Activated CD8-positive, alpha-beta memory T cell treated with anti-CD3 and anti-CD28 coated beads for 36 hours (primary cell): ENCODE measurements around the gene ZNF584. TPM values are rescaled to one million over a fixed set of nuclear protein-coding genes. Genes with fewer than 3 reads are reported as not detected.

Experiments
- CTCF ChIA-PET: fragments of 350-600 bp; sonication (Branson Sonifier 250); formaldehyde crosslinking; loops from one replicate; lab custom pipeline; 2021; ENCODE audit warnings: antibody characterized with exemption; lab: Charles Lee
- POLR2A ChIA-PET: fragments of 350-600 bp; sonication (Branson Sonifier 250); formaldehyde crosslinking; loops from one replicate; lab custom pipeline; 2021; ENCODE audit warnings: antibody characterized with exemption; lab: Charles Lee
- total RNA-seq, 2 experiments: library from RNA; stranded (reverse); gene quantifications; one replicate each; pipeline ENCODE4 v1.2.3, GENCODE V29; 2021

Gene ZNF584
- total RNA-seq, 2 experiments from 2014 or later: 20.1 to 20.7 TPM

DNA sequence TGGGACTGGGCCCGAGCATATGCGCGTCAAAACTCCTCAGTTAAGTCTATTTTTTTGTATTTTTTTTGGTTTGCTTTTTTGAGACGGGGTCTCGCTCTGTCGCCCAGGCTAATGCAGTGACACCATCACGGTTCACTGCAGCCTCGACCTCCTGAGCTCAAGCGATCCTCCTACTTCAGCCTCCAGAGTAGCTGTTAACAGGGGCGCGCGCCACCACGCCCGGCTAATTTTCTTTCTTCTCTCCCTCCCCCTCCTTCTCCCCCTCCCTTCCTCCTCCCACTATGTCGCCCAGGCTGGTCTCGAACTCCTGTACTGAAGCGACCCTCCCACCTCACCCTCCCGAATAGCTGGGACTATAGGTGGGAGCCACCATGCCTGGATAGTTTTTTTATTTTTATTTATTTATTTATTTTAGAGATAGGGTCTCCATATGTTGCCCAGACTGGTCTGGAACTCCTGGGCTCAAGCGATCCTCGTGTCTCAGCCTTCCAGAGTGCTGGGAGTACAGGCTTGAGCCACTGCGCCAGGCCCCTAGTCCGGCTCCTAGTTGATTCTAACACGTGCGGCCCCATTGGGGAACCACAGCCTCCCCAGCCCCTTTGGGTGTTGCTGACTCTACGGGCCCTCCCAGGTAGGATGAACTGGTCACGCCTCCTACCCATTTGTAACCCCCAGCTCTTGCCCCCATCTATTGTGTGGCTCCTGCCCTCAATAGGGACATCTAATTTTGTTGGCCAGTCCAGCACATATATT, 26.8 kb upstream of the ZNF584 start:
- CTCF ChIA-PET: interaction anchor here (1.1 to 1.5 kb wide), 2 partner anchors 35 to 138 kb away, joined by 3 to 7 read pairs; partner anchors contain the start of gene ZBTB45

DNA sequence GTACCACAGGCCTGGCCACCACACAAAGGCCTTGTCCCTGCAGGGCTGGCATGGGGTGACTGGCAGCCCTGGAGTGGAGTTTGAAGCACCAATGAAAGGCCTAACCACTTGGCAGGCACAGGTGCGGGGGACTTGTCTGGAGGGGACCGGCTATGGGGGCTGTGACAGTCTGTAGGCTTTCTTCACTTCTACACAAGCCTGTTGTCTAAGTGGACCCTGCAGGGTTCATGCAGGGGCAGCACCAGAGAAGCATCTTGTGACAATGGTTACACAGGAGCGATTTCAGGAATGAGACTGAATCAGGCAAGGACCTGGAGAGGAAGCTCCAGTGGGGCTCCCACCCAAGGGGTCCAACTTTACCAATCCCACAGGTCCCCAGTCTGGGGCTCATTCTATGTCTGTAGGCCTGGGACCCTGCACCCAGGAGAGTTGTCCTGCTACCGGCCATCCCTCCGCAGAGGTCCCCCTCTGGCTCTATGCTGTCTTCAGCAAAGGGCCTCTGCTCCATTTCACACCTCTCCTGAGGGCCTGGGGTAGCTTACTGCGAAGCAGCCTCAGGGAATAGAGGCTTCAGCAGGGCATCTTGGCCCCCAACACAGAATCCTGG, 25.3 kb upstream of the ZNF584 start:
- POLR2A ChIA-PET: no interaction called here
- CTCF ChIA-PET: interaction anchor here (1.0 kb wide), 1 partner anchor 13 kb away, joined by 3 read pairs; no protein-coding TSS in a partner anchor

More for the DNA sequence above, 26.8 kb upstream of the ZNF584 start:
- POLR2A ChIA-PET: interaction anchor here (0.6 to 1.4 kb wide), 3 partner anchors 20 to 64 kb away, joined by 4 to 6 read pairs (median 6); partner anchors contain the start of gene ZNF497

DNA sequence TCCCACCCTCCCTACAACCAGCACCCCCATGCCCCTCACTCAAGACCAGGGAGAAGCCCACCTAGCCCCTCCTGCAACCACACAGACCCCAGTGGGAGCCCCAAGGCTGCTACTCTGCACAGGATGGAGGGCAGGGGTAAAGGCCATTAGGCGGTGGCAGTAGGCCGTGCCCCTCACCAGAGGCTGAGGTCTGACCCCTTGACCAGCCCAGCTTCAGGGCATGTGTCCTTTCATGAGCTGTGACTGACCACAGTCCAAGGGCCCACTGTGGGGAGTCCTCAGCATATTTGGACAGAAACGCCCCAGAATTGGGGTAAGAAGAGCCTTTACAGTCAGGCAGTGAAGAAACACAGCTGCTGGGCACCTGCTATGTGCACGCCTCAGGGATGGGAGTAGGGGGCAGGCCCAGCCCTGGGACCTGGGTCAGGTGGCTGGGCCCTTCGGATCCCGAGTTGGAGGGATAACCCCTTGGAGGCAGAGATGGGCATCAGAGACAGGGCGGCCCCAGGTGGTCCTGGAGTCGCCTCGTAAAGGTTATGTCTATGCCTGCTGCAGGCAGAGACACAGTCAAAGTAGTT, 23.0 kb upstream of the ZNF584 start:
- POLR2A ChIA-PET: interaction anchor here (0.6 to 0.7 kb wide), 5 partner anchors 12 to 930 kb away, joined by 3 to 5 read pairs (median 3); no protein-coding TSS in a partner anchor
- CTCF ChIA-PET: no interaction called here

DNA sequence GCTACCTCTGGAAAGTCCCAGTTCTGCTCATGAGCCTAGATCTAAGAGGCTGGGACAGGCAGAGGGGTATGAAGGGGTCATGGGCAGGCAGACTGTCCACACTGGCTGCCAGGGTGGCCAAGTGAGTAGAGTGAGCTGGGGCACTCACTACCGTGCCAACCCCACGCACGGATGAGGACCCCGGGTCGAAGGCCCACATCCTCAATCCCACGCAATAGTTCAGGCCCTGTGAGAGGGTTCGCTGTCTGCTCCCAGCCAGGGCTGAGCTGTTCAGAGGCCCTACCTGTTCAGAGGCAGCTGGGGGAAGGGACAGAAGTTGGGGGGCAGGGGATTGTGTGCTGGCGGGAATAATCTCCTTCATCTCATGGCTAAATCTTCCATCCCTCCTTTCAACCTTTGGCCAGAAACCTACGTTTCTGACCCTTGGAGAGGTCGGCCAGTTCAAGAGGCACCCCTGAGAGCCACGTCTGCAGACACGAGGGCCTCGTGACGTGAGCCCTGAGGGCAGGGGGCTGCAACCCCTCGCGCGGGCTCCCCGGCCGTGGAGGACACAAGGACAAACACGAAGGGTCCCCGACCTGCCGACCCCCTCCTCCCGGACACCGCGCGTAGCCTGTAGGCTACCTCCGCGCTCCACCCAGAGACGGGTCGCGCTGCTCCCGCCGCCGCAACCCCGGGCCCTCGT, 22.4 kb upstream of the ZNF584 start:
- ChIA-PET CTCF (no interaction called here), POLR2A (interaction anchor here (0.6 to 0.7 kb wide), 5 partner anchors 13 to 930 kb away, joined by 3 to 5 read pairs (median 3); no protein-coding TSS in a partner anchor)

DNA sequence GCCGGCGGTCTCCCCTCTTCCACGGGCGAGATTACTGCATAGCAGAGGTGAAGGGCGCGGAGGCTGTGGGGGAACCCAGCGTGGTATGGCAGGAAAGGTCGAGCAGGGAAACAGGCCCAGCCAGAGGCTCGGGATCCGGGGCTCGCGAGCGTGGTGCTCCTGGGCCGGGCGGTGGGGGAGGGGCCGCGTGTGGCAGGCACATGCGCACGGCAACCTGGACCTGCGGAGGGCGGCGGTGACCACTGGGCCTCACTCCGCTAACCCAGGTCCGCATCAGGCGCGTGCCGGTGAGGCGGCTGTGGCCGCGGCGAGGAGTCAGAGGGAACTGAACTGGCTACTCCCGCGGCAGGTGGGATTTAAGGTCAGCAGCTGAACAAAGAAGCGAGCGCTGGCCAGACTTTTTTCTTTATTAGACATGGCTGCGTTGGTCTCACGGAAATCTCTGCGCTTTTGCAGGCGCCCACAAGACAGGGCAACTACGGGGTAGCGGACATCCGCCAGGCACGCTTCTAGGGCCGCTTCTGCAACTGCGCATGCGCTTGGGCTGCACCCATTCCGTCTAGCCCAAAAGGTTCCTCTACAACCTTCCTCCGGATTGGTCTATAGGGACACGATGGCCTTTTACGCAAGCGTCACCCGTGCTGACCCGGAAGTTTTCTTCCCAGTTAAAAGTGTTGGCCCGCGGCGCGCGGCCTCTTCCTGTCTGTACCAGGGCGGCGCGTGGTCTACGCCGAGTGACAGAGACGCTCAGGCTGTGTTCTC, 21.7 kb upstream of the ZNF584 start, which contains the start of gene RPS5:
TSS of gene RPS5 (plus strand) at position 694 of the 762 bp plus-strand sequence. CDS start 869 bp downstream, outside the sequence.
- CTCF ChIA-PET: no interaction called here
- POLR2A ChIA-PET: interaction anchor here (1.0 to 1.4 kb wide), 3 partner anchors 9 to 40 kb away, joined by 3 to 4 read pairs (median 4); partner anchors contain the start of genes RNF225 and ZNF497

DNA sequence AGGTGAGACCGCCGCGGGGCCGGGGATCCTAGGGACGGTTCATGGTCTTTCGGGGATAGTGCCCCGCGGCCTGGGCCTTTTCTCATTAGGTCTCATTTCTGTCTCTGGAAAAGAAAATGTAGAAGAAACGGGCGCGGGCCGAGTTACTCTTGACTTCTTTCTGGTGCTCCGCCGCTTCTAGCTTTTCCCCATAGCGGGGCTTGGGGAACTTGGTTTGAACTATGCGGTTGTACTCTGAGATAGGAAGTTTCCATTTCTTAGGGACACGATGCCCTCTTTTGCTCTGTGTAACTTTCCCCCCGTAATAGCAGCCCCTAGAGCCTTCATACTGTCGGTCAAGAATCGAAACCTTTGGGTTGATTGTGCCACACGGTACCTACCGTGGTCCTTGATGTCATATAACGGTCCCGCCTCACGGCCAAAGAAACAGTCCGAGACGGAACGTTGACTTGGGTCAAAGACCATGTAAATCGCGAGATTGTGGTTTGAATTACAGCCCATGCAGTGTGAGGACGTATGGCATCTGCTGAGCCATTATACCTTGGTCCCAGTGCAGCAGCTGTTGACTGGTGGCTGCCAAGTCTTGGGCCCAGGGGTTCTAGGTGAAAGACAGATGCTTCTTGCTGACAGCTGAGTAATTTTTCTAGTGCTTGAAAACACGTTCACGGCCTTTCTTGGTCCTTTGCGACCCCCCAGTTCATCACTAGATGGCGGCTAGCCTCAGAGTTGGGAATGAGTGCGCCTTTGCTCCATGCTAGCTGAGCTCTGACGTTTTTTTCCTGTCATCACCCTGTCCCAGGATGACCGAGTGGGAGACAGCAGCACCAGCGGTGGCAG, 20.9 kb upstream of the ZNF584 start:
- ChIA-PET CTCF (interaction anchor here (0.6 to 0.8 kb wide), 2 partner anchors 132 to 735 kb away, joined by 3 read pairs; partner anchors contain the start of gene ZBTB45), POLR2A (interaction anchor here (0.6 to 1.4 kb wide), 6 partner anchors 8 to 102 kb away, joined by 3 to 4 read pairs (median 4); partner anchors contain the start of genes RNF225 and ZNF497)

DNA sequence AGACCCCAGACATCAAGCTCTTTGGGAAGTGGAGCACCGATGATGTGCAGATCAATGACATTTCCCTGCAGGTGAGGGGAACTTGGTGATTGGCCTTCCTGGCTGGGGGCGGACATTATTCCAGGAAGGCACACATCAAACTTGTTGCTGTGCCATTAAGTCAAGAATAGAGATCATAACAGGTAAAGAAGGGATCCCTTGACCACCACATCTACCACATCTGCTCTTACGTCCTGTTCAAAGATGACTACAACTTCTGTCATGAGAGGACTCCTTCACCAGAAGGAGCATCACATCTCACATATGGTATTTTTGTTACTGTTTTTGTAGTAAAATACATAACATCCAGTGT, 20.3 kb upstream of the ZNF584 start:
- POLR2A ChIA-PET: interaction anchor here (0.6 to 0.7 kb wide), 4 partner anchors 24 to 101 kb away, joined by 3 to 4 read pairs (median 3); no protein-coding TSS in a partner anchor
- CTCF ChIA-PET: interaction anchor here (0.6 to 0.8 kb wide), 2 partner anchors 132 to 735 kb away, joined by 3 read pairs; partner anchors contain the start of gene ZBTB45

DNA sequence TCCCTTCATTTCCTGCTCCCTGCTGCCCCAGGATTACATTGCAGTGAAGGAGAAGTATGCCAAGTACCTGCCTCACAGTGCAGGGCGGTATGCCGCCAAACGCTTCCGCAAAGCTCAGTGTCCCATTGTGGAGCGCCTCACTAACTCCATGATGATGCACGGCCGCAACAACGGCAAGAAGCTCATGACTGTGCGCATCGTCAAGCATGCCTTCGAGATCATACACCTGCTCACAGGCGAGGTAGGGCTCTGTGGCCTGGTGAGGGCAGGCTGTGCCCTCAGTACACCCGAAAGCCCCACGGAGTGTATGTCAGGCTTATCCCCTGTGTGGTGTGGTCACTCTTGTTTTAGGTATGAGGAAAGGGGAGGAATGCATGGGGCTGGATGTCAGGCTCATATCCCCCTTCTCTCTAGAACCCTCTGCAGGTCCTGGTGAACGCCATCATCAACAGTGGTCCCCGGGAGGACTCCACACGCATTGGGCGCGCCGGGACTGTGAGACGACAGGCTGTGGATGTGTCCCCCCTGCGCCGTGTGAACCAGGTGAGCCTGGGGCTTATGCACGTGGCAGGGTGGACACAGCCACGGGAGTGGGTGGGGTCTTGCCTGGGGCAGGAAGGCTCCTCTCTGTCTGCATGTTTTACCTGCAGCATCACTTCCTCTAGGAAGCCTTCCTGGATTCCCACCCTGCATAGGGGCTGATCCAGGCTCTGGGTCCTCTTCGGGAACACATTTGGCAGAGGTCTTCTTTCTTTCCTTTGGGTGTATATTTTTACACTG, 15.3 kb upstream of the ZNF584 start:
- ChIA-PET POLR2A (no interaction called here), CTCF (no interaction called here)

DNA sequence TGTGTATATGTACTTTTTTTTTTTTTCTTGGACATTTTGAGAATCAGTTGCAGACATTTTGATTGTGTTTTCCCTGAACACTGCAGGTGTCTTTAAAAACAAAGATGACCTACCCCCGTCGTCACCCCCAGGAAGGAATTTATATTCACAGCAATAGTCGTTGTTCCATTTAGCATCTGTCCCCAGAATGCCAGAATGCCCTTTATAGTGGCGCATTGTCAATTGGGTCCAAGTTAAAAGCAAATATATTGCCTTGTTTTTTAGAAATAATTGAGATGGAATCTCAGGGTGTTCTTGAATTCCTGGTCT, 14.8 kb upstream of the ZNF584 start:
- ChIA-PET CTCF (no interaction called here), POLR2A (no interaction called here)

DNA sequence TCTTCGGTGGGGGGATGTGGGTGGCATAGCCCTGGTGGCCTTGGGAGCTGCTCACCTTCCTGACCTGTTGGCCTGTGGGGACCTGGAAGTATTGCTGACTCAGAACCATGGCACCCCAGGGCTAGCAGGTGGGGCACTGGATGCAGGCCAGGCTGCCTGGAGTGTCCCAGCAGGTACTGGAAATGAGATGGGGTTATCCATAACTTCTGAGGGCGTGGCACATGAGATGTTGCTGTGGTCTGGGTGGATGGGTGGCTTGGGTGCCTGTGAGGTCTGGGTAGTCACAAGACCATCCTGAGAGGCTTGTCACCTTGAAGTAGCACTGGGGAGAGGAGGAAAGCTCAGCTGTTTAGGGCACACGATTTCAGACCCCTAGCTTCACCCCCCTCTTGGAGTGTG, 13.6 kb upstream of the ZNF584 start:
- ChIA-PET POLR2A (no interaction called here), CTCF (interaction anchor here (0.7 kb wide), 1 partner anchor 121 kb away, joined by 3 read pairs; no protein-coding TSS in a partner anchor)

DNA sequence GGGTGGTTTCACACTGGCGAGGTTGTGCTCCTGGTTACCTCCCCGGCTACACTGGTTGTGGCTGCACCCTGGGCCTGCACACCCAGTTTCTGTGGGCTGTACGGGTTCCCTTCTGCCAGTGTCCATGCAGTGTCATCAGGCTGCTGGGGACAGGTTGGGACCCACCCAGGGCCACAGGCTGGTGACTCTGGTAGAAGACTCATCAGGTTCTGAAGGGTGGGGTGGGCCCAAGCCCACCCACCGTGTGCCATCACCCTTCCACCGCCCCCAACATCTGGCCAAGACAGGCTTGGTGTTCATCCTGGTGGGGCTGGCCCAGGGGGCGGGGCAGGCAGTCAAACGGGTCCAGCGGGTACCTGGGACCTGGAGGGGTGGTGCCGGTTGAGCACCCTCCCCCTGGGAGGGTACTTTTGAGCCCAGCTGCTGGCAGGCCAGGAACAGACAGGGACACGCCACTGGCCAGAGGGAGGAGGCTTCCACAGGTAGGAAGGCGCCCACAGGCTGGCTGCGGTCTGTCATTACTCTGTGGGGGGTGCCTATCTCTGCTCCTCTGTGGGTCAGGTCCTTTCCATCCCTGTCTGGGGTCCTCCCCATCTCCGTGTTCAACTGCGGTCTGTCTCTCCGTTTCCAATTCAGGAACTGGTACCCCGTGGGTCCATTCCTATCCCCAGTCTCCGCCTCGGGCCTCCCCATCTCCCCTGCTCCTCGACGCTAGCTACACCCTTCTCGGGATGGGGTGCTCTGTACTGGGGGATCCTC, 13.1 kb upstream of the ZNF584 start, which contains the start of gene RNF225:
TSS of gene RNF225 (plus strand) at position 437 of the 759 bp plus-strand sequence. CDS start 434 bp downstream, outside the sequence.
- ChIA-PET CTCF (interaction anchor here (0.7 to 1.0 kb wide), 2 partner anchors 12 to 121 kb away, joined by 3 read pairs; no protein-coding TSS in a partner anchor), POLR2A (interaction anchor here (1.0 kb wide), 1 partner anchor 8 kb away, joined by 4 read pairs; the partner anchor contains the start of gene RPS5)

DNA sequence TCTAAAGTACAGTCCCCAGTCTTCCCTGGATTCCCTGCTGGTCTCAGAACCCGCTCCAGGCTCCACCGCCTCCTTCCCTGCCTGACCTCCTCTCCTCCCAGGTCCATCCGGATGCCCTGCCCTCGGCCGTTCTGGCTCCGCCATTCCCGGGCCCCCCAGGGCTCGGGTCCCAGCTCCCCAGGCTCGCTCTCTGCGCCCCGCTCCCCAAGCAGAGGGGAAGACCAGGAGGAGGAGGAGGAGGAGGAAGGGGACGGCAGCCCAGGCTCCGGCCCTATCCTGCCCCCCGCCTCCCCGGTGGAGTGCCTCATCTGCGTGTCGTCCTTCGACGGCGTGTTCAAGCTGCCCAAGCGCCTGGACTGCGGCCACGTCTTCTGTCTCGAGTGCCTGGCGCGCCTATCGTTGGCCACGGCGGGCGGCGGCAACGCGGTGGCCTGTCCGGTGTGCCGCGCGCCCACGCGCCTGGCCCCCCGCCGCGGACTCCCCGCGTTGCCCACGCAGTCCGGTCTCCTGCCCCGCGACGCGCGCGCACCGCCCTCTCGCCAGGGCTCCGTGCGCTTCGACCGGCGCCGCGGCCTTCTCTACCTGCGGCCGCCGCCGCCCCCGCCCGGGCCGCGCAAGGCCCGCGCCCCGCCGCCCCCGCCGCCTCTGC, 12.3 kb upstream of the ZNF584 start:
- POLR2A ChIA-PET: interaction anchor here (1.0 kb wide), 1 partner anchor 9 kb away, joined by 4 read pairs; the partner anchor contains the start of gene RPS5

DNA sequence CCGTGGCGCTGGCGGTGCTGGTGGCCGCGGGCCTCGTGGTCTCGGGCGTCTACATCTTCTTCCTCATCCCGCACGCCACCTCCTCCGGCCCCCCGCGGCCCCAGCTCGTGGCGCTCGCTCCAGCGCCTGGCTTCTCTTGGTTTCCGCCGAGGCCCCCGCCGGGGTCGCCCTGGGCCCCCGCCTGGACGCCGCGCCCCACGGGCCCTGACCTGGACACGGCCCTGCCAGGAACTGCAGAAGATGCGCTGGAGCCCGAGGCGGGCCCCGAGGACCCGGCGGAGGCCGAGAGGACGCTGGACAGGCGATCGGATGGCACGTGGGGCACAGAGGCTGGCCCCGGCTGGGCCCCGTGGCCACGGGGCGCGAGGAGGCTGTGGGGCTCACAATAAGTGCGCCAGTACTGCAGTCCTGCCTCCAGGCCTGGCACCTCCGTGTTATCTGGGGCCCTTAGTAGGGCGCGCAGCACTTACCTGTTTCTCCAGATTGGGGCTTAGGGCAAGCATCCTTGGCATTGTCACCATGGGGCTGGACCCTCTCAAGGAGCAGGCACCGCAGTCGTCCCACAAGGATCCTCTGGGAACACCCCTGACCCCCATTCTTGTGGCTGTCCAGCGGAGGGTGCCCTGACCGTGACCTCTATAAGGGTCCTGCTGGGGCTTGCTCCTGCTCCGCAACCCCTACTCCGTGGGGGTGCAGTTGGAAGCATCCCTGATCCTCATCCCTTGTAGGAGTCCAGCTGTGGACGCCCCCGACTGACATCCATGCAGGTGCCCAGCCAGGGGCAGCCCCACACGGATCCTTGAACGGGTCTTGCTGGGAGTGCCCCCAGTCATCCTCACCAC, 11.5 kb upstream of the ZNF584 start:
- CTCF ChIA-PET: interaction anchor here (1.0 kb wide), 1 partner anchor 13 kb away, joined by 3 read pairs; no protein-coding TSS in a partner anchor
- POLR2A ChIA-PET: no interaction called here

More for the DNA sequence above, 12.3 kb upstream of the ZNF584 start:
- CTCF ChIA-PET: interaction anchor here (1.0 kb wide), 1 partner anchor 12 kb away, joined by 3 read pairs; no protein-coding TSS in a partner anchor

DNA sequence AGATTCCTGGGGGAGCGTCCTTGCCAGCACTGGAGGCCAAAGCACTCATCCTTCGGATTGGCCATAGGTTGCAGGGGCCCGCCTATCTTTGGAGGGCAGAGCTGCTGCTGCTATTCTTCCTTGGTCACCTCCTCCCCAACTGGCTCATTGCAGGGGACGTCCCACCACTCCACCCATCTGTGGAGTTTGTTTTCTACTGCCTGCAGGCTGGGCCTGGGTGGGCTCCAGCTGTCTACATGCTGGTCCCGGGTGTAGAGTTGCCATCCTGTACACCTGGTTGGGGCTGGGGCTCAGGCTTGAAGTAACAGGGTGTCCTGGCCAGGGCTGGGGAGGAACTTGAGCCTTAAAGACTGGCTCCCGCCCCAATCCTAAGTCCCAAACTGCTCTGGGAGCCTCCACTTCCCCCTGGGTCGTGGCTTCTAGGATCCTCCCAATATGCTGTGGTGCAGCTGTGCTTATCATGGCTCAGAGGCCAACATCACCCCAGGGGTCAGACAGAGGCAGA, 10.9 kb upstream of the ZNF584 start:
- POLR2A ChIA-PET: no interaction called here
- CTCF ChIA-PET: no interaction called here
